Measurements from ENCODE around the gene ODAD2.

ODAD2 gene

DNA sequence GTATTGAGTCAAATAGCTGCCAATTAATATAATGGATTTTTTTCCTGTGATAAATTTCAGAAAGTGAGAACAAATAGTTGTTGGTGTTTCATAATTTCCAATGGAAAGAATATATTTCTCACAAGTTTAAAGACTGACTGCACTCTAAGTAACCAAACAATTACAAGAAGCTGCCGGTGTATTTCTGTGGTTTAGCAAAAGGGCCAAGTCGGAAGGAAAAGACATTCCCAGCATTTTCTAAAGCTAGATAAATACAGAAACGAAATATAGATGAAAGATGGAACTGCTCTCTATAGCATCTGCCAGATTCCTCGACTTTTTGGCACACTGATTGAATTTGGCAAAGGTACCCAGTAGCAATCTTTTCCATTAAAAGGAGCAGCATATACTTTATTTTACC lies 160.5 kb downstream of the ODAD2 start:
- DNase-seq (ENCODE audit: low spot score) = no peak

DNA sequence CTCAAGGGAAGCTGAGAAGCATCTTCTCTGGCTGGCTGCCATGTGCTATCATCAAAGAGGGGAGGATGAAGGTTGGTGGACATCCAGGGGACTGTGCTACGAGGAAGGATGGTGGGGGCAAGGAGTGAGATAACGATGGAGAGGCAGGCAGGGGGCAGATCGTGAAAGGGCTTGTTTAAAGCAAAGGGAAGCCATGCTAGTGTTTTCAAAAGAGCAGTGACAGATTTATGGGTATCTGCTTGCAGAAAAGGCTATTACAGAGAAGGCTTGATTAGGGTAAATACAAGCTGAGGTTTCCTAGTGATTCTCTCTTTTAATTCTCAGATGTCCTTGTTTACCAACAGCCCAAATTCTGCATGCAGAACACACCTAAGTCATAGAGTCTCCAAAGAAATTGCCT lies 164.4 kb downstream of the ODAD2 start:
- no peak for DNase-seq (ENCODE audit: low spot score)

GRCh38 chr10:27833792-27834191 lies 165.1 kb downstream of the ODAD2 start:
- DNase-seq (ENCODE audit: low spot score) = no peak

DNA sequence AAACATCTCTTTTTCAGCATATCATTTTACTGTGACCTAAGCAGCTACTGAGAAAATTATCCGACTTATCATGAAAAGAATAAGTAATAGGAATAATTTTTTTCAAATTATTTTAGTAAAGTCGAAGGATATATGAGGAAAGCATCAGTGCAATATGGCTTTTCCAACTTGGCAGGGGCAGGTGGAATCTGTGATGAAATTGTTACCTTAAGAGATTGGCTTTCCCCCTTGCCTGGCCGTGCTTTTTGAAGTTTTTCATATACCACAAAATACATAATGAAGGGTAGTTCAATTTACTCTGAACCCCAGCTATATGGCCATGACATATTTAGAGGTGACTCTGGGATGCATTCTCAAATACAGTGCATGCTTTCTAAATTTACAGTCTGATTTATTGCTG lies 166.1 kb downstream of the ODAD2 start:
- DNase-seq (ENCODE audit: low spot score) = no peak

- no peak for DNase-seq (ENCODE audit: low spot score)
Measured at GRCh38 chr10:27826369-27826768, 172.5 kb downstream of the ODAD2 start.

DNA sequence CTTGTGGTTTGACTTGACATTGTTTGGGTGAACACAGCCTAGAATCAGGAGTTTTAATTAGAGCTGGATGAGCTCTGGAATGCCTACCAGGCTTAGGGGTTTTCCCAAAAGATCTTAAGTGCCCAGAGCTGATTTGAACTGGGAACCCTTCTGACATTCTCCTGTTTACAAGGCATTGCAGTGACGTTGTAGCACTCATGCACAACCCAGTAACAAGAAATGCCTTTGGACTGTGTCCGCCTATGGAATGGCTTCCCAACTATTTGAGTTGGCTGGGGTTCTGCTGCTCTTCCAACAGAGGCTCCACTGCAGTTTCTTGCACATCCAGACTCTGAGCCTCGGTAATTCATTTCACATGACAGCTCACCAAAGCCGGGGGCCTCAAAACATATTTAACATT lies 176.6 kb downstream of the ODAD2 start:
- no peak for DNase-seq (ENCODE audit: low spot score)

GRCh38 chr10:27820637-27821036 lies 178.2 kb downstream of the ODAD2 start:
- DNase-seq (ENCODE audit: low spot score) = no peak

DNA sequence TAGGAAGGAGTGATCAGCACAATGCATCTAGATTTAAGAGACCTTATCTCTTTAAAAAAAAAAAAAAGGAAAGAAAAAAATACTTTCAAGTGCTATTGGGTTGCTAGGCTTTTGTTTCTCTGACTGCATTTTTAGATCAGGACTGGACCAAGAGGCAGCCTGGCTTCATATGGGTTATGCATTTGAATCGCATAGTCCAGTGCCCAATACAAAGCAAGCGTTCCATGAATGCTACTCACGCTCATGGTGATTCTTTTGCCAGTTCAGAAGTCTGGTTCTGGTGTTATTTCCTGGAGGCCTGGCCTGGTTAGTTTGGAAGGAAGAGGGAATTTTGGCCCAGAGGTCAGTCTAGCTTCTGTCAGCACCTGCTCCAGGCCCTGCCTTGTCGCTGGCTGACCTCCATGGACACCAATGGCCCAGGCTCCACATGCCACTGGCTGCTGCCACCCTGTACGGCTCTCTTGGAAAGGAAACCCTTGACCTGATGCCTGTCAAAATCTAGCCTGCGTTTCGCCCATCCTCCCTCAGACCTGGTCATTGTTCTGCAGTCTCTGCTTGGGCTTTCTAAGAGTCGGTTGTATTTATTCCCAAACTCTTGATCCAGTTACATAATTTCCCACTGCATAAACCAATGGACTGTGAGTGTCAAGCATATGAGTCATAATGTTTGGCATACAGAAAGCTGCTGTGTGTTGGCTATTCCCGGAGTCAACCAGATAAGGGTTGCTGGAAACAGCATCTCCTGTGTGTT lies 178.9 kb downstream of the ODAD2 start:
- no peak for DNase-seq (ENCODE audit: low spot score)

DNA sequence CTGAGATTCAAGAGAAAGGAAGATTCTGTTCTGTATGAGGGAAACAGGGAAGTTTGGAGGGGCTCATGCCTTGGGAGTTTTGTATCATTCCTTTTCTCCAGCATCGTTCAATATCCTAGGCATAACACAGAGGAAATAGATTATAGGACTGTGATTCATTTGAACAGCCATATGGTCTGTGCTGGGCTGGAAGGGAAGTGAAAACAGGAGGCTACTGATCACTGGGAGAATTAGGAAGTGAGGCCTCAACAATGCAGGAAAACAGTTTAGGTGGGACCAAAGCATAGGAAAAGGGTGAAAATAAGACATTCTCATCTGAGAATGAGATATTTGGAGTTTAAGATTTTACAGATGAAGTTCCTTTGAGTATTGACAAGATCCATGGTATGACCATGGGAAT lies 182.6 kb downstream of the ODAD2 start:
- no peak for DNase-seq (ENCODE audit: low spot score)

GRCh38 chr10:27815846-27816245 lies 183.0 kb downstream of the ODAD2 start:
- no peak for DNase-seq (ENCODE audit: low spot score)

DNA sequence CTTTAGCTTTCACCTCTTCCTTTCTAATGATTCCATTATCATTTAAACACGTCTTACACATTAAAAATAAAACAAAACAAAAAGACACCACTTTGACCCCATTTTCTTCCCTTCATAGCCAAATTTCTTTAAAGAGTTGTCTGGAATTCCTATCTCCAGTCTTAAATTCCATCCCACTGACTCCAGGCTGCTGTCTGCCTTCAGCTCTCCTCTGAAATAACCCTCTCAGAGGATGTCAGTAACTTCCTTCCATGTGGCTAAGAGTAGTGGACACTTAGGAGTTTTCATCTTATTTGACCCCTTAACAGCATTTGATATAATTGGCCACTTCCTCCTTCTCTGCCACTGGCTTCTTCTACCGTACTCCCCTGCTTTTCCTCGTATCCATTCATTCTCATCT lies 183.6 kb downstream of the ODAD2 start:
- no peak for DNase-seq (ENCODE audit: low spot score)

GRCh38 chr10:27805180-27805579 lies 193.7 kb downstream of the ODAD2 start:
- DNase-seq (ENCODE audit: low spot score) = no peak

DNA sequence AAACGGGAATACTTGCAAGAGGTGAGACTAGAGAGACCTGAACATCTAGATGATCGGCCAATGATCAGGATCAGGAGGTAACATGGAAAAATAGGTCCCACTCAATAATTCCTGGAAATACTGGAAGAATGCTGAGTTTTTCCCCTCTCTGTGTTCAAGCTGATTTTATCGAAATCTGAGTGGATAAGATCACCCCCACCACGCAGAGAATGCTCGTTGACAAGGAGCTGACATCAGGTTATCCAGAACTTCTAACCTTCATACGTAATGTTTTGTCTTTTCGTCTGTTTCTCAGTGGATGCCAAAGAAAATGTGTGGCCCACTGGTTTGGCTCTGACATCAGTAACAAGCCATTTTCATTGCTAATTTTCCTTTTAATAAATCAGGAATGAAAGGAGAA lies 194.7 kb downstream of the ODAD2 start:
- DNase-seq (ENCODE audit: low spot score) = no peak

- no peak for DNase-seq (ENCODE audit: low spot score)
Measured at GRCh38 chr10:27801171-27801785, 197.6 kb downstream of the ODAD2 start.

GRCh38 chr10:27799046-27799445 lies 199.8 kb downstream of the ODAD2 start:
- no peak for DNase-seq (ENCODE audit: low spot score)

GRCh38 chr10:27794157-27794556 lies 204.7 kb downstream of the ODAD2 start:
- DNase-seq (ENCODE audit: low spot score) = no peak

GRCh38 chr10:27792216-27792615 lies 206.7 kb downstream of the ODAD2 start:
- DNase-seq (ENCODE audit: low spot score) = no peak

GRCh38 chr10:27784272-27784671 lies 214.6 kb downstream of the ODAD2 start:
- DNase-seq (ENCODE audit: low spot score) = no peak

- peak; percentile 10 for DNase-seq (ENCODE audit: low spot score)
Measured at GRCh38 chr10:27783660-27784059, 215.2 kb downstream of the ODAD2 start.

DNA sequence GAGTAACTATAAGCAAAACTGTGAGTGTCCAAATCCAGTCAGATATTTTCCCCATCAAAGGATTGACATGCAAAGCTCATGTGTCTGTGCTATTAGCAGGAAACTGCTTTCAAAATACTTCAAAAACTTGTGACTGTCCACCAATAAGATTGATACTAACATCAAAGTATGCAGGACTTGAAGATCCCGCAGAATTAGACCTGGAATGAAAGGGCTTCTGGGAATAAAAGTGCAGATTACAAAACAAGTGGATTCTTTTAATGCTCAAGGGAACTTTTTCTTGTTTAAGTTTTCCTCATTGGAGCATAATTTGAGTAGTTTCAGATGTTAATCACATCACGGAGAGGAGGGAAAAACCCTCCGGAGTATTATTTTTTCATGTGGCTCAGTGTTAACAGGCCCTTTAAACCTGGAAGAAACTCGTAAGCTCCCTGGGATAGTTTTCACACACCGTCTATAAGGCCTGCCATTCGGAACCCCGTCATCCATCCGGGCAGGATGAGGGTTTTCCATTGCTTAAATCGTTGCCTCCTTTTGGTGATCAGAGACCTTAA lies 219.3 kb downstream of the ODAD2 start:
- DNase-seq (ENCODE audit: low spot score) = no peak

- no peak for DNase-seq (ENCODE audit: low spot score)
Measured at GRCh38 chr10:27774831-27775230, 224.0 kb downstream of the ODAD2 start.

DNA sequence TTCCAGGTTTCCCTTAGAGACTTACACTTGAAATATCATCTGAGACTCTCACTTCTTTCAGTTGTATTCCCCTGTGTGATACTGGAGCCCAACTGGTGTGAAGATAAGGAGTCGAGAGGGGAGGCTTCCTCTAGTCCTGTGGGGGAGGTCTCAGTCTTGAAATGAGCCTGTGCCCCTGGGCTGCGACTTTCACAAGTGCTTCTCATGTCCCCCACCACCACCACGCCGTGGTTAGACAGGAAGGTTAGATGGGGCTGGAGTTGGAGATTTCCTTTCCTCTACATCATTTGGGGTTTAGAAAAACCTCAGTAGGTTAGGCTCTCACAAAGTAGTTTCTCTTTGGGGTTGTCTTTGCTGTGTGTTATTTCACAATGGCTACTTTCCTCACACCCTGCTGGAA lies 227.6 kb downstream of the ODAD2 start:
- DNase-seq (ENCODE audit: low spot score) = no peak

GRCh38 chr10:27770181-27770580 lies 228.7 kb downstream of the ODAD2 start:
- no peak for DNase-seq (ENCODE audit: low spot score)

Measured in CD4-positive, alpha-beta T cell treated with Interleukin-15 for 4 hours (primary cell).